ENCODE results near the gene MEX3B.
"Not testable (repeated sequence)": the region's sequence is repeated elsewhere in the genome, so short reads cannot be mapped to it uniquely, and the experiment has no call there.

MEX3B gene

GRCh38 chr15:82048811-82049210 lies 3.0 kb upstream of the MEX3B start:
- no peak for DNase-seq (ENCODE audit: low read depth in 3 of 3)

GRCh38 chr15:82047453-82048400 lies 1.9 kb upstream of the MEX3B start:
- peak in 1 of 3 experiments; percentile 15 for DNase-seq (ENCODE audit: low read depth in 3 of 3)

GRCh38 chr15:82046666-82047452 lies 1.0 kb upstream of the MEX3B start:
- peak; percentile 70 to 87 (median 72) for DNase-seq (ENCODE audit: low read depth in 3 of 3)

DNA sequence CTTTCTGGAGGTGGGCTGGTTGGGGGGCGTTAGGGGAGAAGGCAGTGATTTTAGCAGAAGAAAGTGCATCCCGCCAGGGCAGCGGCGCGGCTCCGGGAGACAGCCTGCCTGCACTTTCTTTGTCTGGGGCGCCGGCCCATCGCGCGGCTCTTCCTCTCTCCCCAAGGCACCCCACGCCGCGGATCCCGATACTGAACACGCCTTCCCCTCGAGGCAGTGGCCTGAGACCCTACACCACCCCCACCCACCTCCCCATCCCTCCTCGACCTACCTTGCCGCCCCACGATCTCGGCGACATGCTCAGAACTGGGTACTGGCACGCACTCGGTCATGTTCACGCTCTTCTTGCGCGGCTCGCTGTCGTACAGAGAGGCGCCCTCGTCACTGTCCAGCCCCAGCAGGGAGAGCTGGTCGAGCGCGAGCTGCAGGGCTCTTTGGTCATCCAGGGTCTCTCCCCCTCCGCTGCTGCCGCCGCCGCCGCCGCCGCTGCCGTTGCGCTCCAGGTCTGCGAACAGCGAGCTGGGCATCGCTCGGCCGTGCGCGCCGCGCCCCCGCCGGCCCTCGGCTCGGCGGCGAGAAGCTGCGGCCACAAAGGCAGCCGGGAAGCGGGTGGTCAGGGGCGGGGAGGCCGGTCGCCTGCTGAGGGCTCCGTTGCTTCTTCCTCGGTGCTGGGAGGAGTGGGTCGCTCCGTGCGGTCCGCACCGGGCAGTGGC lies 483 bp downstream of the MEX3B start:
- peak in 1 of 3 experiments; percentile 9 for DNase-seq (ENCODE audit: low read depth in 3 of 3)

- DNase-seq (ENCODE audit: low read depth in 3 of 3): peak in 1 of 3 experiments; percentile 24
These were observed 1.2 kb downstream of the MEX3B start for GRCh38 chr15:82044373-82045178.

GRCh38 chr15:82043796-82044372 lies 1.9 kb downstream of the MEX3B start:
- DNase-seq (ENCODE audit: low read depth in 3 of 3): no peak

- no peak for DNase-seq (ENCODE audit: low read depth in 3 of 3)
These were observed 2.6 kb downstream of the MEX3B start for GRCh38 chr15:82043130-82043673.

- DNase-seq (ENCODE audit: low read depth in 3 of 3): no peak
These were observed 5.0 kb downstream of the MEX3B start for GRCh38 chr15:82040862-82041261.

- no peak for DNase-seq (ENCODE audit: low read depth in 3 of 3)
These were observed 5.4 kb downstream of the MEX3B start for GRCh38 chr15:82040390-82040789.

- DNase-seq (ENCODE audit: low read depth in 3 of 3): no peak
These were observed 5.9 kb downstream of the MEX3B start for GRCh38 chr15:82039871-82040270.

GRCh38 chr15:82036461-82036860 lies 9.4 kb downstream of the MEX3B start:
- DNase-seq (ENCODE audit: low read depth in 3 of 3): no peak

DNA sequence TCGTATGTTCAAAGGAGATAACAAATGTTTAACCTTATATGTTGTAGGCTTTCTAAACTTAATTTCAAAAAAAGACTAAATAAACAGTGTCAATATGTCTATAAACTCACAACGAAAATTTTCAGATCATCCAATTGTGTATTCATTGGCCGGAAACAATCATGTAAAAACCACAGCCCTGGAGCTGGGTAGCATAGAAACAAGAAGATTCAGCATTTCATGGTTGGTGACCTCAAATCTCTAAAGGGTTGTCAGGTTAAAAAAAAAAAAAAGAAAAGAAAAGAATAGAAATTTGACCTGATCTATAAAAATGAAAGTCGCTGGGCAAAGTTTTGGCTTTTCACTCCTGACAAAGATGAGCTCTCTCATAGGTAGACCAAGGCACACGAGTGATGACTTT lies 13.9 kb downstream of the MEX3B start:
- DNase-seq (ENCODE audit: low read depth in 3 of 3): no peak

DNA sequence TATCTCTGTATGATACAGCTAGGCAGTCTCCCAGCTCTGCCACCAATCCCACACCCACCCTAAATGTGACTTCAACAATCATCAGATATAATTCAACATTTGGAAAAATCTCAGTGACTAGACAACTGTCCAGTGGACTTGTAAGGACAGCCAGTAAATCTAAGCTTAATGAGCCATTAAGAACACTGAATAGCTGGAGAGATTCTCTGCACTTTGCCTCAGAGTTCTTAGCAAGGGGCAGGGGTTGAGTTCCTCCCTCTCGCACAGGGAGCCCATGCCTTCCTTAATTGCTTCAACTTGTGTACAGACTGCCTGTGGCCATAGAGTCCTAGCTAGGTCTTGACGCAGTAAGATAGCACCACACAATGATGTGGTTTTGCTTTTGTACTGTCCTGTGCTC lies 15.6 kb downstream of the MEX3B start:
- no peak for DNase-seq (ENCODE audit: low read depth in 3 of 3)

DNA sequence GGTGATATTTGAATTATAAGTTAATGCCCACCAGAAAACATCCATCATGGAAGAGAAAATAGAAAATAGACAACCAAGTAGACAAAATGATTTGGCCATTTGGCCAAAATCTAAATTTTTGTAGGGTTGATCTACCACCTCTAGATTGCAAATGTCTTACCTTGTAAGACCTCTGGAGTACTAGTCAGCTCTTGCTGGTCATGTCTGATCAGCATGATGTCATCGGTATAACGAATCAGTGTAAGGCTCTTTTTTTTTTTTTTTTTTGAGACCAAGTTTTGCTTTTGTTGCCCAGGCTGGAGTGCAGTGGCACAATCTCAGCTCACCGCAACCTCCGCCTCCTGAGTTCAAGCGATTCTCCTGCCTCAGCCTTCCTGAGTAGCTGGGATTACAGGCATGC lies 17.7 kb downstream of the MEX3B start:
- DNase-seq (ENCODE audit: low read depth in 3 of 3): not testable (repeated sequence)

DNA sequence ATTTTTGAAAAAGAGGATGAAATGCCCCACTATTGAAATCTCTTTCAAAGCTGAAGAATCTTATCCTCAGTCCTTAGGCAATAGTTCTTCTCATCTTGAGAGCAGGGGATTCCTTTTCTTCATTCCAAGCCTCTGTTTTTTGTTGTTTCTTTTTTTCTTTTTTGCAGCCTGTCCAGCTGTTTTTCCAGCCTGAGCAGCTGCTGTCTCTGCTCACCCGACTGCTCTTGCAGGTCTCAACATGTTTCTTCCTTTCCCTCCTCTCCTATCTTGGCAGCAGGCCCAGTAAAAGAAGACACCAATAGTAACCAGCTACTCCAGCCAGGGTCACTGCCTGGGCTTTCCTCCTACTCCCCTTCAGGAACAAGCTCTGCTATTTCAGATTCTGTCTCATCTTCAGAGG lies 23.8 kb downstream of the MEX3B start:
- no peak for DNase-seq (ENCODE audit: low read depth in 3 of 3)

- DNase-seq (ENCODE audit: low read depth in 3 of 3): no peak
These were observed 25.0 kb downstream of the MEX3B start for GRCh38 chr15:82020625-82021394.

DNA sequence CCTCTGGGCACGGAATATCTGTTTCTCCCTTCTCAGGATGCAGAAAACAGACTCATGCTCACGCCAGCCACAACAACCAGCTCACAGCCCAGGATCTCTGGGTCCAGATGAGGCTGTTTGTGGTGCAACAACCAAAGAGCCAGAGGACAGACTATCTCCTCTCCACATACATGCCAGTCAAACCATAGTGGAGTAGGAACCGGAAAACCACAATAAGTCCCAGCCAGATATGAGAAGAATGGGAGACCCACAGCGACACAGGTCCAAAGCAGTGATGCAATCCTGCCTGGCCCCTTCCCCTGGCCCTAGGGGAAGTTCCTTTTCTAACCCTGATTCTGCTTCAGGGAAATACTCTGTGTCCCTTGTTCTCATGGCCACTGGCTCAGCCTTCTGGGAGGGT lies 27.6 kb downstream of the MEX3B start:
- DNase-seq (ENCODE audit: low read depth in 3 of 3): no peak

GRCh38 chr15:82017656-82018055 lies 28.2 kb downstream of the MEX3B start:
- DNase-seq (ENCODE audit: low read depth in 3 of 3): no peak

DNA sequence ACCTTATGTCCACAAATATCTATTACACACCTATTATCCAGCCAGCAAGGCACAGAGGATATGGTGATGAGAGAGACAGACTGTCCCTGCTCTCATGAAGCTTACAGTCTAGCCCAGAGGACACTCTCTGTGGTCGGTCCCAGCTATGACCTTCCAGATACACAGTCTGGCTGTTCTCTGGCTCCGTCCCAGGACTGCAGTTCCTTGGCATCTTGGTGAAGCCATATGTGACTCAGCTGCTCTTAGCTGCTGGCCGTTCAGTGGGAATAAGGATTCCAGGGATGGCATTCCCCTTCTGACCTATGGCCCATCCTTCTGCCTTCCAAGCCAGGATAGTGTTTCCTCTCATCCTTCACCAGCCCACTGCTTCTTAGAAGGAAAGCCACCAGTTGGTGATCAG lies 30.8 kb downstream of the MEX3B start:
- no peak for DNase-seq (ENCODE audit: low read depth in 3 of 3)

DNA sequence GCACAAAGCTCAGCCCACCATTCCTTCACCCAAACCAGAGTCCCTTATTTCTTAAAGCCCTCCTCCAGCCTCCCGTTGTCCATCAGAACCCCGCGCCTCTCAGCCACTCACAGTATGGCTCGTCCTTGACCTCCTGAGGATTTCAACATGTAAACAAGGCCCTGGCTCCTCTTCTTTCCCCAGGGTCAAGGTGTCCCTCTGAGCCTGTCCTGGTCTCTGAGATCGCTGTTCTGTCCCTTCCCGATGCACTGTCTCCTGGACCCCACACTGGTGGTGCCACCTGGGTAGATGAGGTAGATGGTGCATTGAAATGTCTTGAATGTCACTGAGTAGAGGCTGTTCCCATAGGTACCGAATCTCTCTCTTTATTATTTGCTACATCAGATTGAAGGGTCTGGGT lies 32.9 kb downstream of the MEX3B start:
- DNase-seq (ENCODE audit: low read depth in 3 of 3): no peak
